IMR-90 (cell line): ENCODE data around the gene PDZRN3.

Experiments
- BHLHE40 ChIP-seq: fragments of 150-350 bp; IDR thresholded peaks from 2 replicates; pipeline ENCODE4 v1.6.1; 2016; ENCODE audit warnings: mild to moderate bottlenecking, low read depth, low read length
- CTCF ChIP-seq: conservative IDR thresholded peaks from 2 replicates; pipeline ENCODE4 v1.5.1; 2012; ENCODE audit warnings: mild to moderate bottlenecking, low read depth, low read length, improper control_type of control experiment
- MXI1 ChIP-seq: IDR thresholded peaks from 2 replicates; pipeline ENCODE4 v1.6.1; 2012; ENCODE audit warnings: low read depth, mild to moderate bottlenecking, low read length, moderate library complexity, borderline replicate concordance
- NFE2L2 ChIP-seq: fragments of 150-350 bp; IDR thresholded peaks from 2 replicates; pipeline ENCODE4 v1.6.1; 2016; ENCODE audit warnings: low read depth, mild to moderate bottlenecking, low read length
- POLR2A ChIP-seq: IDR thresholded peaks from 2 replicates; pipeline ENCODE4 v1.6.1; 2012; ENCODE audit warnings: mild to moderate bottlenecking, low read depth, low read length
- RAD21 ChIP-seq: IDR thresholded peaks from 2 replicates; pipeline ENCODE4 v1.6.1; 2012; ENCODE audit warnings: low read length, improper control_type of control experiment
- SMC3 ChIP-seq: fragments of 150-350 bp; IDR thresholded peaks from 2 replicates; pipeline ENCODE4 v1.6.1; 2016; ENCODE audit warnings: low read depth, mild to moderate bottlenecking, antibody characterized with exemption, low read length, moderate library complexity

GRCh38 chr3:73550032-73550431, 74.7 kb downstream of the PDZRN3 start:
- TF ChIP-seq CTCF: no peak
- TF ChIP-seq NFE2L2: no peak
- TF ChIP-seq MXI1: no peak
- TF ChIP-seq RAD21: no peak
- TF ChIP-seq POLR2A: no peak
- no peak for TF ChIP-seq BHLHE40
- no peak for TF ChIP-seq SMC3
